ENCODE results near the gene CTTN. TPM values are rescaled to one million over a fixed set of nuclear protein-coding genes. Genes with fewer than 3 reads are reported as not detected.

The CTTN gene
- total and polyA plus RNA-seq, 10 of the 15 experiments (the other 5 are each of a cell fraction or from before 2014, with no cell fraction given): 1.1 to 37.8 (median 11.8) TPM

GRCh38 chr11:70431611-70432010 is 33.3 kb downstream of the CTTN start:
- Histone ChIP-seq H3K4me3 (no peak overlapping the region), H3K27ac (ENCODE audit: control insufficient read depth, insufficient read depth) (no peak overlapping the region), H3K27me3 (replicated peaks in 1 of 2; ENCODE audit: control insufficient read depth in 2 of 2, insufficient read depth in 2 of 2, low read length in 1 of 2) (no peaks in the 10 kb centered on the region; a peak in 1 of 4 replicates), H3K79me2 (ENCODE audit: control insufficient read depth, insufficient read depth, low read length) (no peaks in the 10 kb centered on the region), H2AFZ (ENCODE audit: control insufficient read depth, low read depth, low read length) (no peak overlapping the region), H4K20me1 (ENCODE audit: control insufficient read depth, insufficient read depth) (no peaks in the 10 kb centered on the region), H3K4me1 (ENCODE audit: control insufficient read depth, insufficient read depth, low read length) (peaks cover 4% of the 10 kb centered on the region), H3K9me3 (replicated peaks; ENCODE audit: control insufficient read depth, insufficient read depth, low read length) (no peaks in the 10 kb centered on the region; the same call in 2 of the 3 replicates), H3K4me2 (ENCODE audit: control insufficient read depth, insufficient read depth) (no peak overlapping the region), H3K9ac (ENCODE audit: control insufficient read depth, insufficient read depth, low read length) (no peak overlapping the region), H3K36me3 (ENCODE audit: control insufficient read depth in 2 of 2, insufficient read depth in 2 of 2, low read length in 1 of 2) (no peaks in the 10 kb centered on the region)
- intact Hi-C loops (cut with micrococcal nuclease; ENCODE audit: unreplicated experiment) (no loop called here), in situ Hi-C loops (cut with MboI) (no loop called here)
- ChIA-PET RAD21 (ENCODE audit: unreplicated experiment) (no interaction called here), SMC1A (ENCODE audit: uncharacterized antibody, unreplicated experiment) (no interaction called here), POLR2A (no interaction called here), CTCF (no interaction called here)
- 70% methylated on average over 12 of the region's 12 CpGs for WGBS (ENCODE audit: insufficient coverage, insufficient replicate concordance, low lambda C conversion rate, missing lambda C conversion rate)
- BruUV-seq (replicated peaks): no TSS peak
- TF ChIP-seq ZSCAN29 (IDR thresholded peaks at IDR 0.05): no peak
- TF ChIP-seq NR2C1 (IDR thresholded peaks at IDR 0.05): no peak
- TF ChIP-seq NRF1 (conservative IDR thresholded peaks at IDR 0.05; ENCODE audit: low read depth, low read length): no peak
- TF ChIP-seq MEF2A (IDR thresholded peaks at IDR 0.05; ENCODE audit: insufficient read depth, low read depth, low read length): no peak
- TF ChIP-seq TBL1XR1 (IDR thresholded peaks at IDR 0.05; ENCODE audit: low read depth, low read length): no peak
- TF ChIP-seq CREM (IDR thresholded peaks at IDR 0.05; ENCODE audit: low read depth): no peak
- no peak for TF ChIP-seq MYC (IDR thresholded peaks at IDR 0.05; ENCODE audit: insufficient read depth, insufficient read length, insufficient replicate concordance, low read length, severe bottlenecking)
- DNase-seq (ENCODE audit: low read depth, low spot score) (no peak), FAIRE-seq (no peak), ATAC-seq (no peak)

GRCh38 chr11:70432065-70432464 is 33.7 kb downstream of the CTTN start:
- ChIA-PET RAD21 (ENCODE audit: unreplicated experiment) (no interaction called here), CTCF (no interaction called here), POLR2A (no interaction called here), SMC1A (ENCODE audit: uncharacterized antibody, unreplicated experiment) (no interaction called here)
- BruUV-seq (replicated peaks): no TSS peak
- 63% methylated on average over 16 of the region's 16 CpGs for WGBS (ENCODE audit: insufficient coverage, insufficient replicate concordance, low lambda C conversion rate, missing lambda C conversion rate)
- no peaks in the 10 kb centered on the region for H4K20me1 ChIP-seq (ENCODE audit: control insufficient read depth, insufficient read depth)
- H3K4me1 ChIP-seq (ENCODE audit: control insufficient read depth, insufficient read depth, low read length): peaks cover 8% of the 10 kb centered on the region
- ATAC-seq (no peak), FAIRE-seq (no peak), DNase-seq (ENCODE audit: low read depth, low spot score) (no peak)
- no peaks in the 10 kb centered on the region for H3K36me3 ChIP-seq (ENCODE audit: control insufficient read depth in 2 of 2, insufficient read depth in 2 of 2, low read length in 1 of 2)
- H3K79me2 ChIP-seq (ENCODE audit: control insufficient read depth, insufficient read depth, low read length): no peaks in the 10 kb centered on the region
- no peak overlapping the region for H3K9ac ChIP-seq (ENCODE audit: control insufficient read depth, insufficient read depth, low read length)
- no peak overlapping the region for H3K27ac ChIP-seq (ENCODE audit: control insufficient read depth, insufficient read depth)
- no peaks in the 10 kb centered on the region; a peak in 1 of 4 replicates for H3K27me3 ChIP-seq (replicated peaks in 1 of 2; ENCODE audit: control insufficient read depth in 2 of 2, insufficient read depth in 2 of 2, low read length in 1 of 2)
- TF ChIP-seq NFYA (IDR thresholded peaks at IDR 0.05; ENCODE audit: borderline replicate concordance, low read depth, low read length): no peak
- TF ChIP-seq SPI1 (IDR thresholded peaks at IDR 0.05; ENCODE audit: borderline replicate concordance, insufficient read depth, low read depth, low read length): no peak
- TF ChIP-seq RELA (IDR thresholded peaks at IDR 0.05; ENCODE audit: borderline replicate concordance, partially characterized antibody): no peak
- H2AFZ ChIP-seq (ENCODE audit: control insufficient read depth, low read depth, low read length): no peak overlapping the region
- intact Hi-C loops (cut with micrococcal nuclease; ENCODE audit: unreplicated experiment): no loop called here
- H3K9me3 ChIP-seq (replicated peaks; ENCODE audit: control insufficient read depth, insufficient read depth, low read length): no peaks in the 10 kb centered on the region; the same call in 2 of the 3 replicates
- in situ Hi-C loops (cut with MboI): no loop called here
- H3K4me3 ChIP-seq: no peak overlapping the region
- no peak overlapping the region for H3K4me2 ChIP-seq (ENCODE audit: control insufficient read depth, insufficient read depth)
